GM19238 (cell line): Measurements from ENCODE around the gene CENPS.

Source experiments
- DNase-seq: peaks from one replicate; pipeline ENCODE4 v3.0.0; 2011; ENCODE audit warnings: low spot score; ENCODE audit not compliant: insufficient read length

Gene CENPS

DNA sequence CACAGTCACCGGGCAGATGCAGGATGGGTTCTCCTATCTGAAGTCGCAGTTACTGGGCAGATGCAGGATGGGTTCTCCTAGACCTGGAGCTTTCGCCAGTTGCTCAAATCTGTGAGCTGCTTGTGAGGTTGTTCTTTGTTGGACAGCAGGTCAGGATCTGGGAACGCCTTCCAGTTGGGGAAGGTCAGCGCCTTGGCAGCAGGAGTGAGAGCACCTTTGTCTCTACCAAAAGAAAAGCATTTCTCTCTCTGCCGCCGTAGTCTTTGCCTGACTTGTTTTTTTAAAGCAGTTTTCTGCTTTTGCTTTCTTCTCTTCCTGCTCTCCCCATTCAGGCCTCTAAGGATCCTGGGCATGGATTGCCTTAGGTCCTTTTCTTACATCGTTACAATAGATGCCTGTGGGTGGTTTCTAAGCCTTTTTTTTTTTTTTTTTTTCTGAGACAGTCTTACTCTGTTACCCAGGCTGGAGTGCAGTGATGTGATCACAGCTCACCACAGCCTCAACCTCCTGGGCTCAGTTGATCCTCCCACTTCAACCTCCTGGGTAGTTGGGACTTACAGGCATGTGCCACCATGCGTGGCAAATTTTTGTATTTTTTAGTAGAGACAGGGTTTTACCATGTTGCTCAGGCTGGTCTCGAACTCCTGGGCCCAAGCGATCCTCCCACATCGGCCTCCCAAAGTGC, 60.2 kb downstream of the CENPS start:
- DNase-seq, result no peak
